ENCODE results near the gene PODN. TPM values are rescaled to one million over a fixed set of nuclear protein-coding genes. Genes with fewer than 3 reads are reported as not detected.

Gene PODN
- total RNA-seq, 6 experiments from 2014 or later, result 9.4 to 12.9 (median 10.8) TPM

- Mint-ChIP-seq H3K4me3 (peak overlapping the region; percentile 80), H3K36me3 (ENCODE audit: low read depth) (no peaks in the 10 kb centered on the region), H3K27ac (no peak overlapping the region), H3K27me3 (ENCODE audit: insufficient read depth) (peaks cover 4% of the 10 kb centered on the region; the same call in 1 of the 2 replicates), H3K4me1 (ENCODE audit: low read depth) (peaks cover 29% of the 10 kb centered on the region), H3K9me3 (no peaks in the 10 kb centered on the region)
- DNase-seq, result no peak
- TF ChIP-seq CTCF (IDR thresholded peaks at IDR 0.05), result peak; percentile 25; the same call in 1 of the 2 replicates
Measured at GRCh38 chr1:53062708-53063591, 937 bp downstream of the PODN start.

DNA sequence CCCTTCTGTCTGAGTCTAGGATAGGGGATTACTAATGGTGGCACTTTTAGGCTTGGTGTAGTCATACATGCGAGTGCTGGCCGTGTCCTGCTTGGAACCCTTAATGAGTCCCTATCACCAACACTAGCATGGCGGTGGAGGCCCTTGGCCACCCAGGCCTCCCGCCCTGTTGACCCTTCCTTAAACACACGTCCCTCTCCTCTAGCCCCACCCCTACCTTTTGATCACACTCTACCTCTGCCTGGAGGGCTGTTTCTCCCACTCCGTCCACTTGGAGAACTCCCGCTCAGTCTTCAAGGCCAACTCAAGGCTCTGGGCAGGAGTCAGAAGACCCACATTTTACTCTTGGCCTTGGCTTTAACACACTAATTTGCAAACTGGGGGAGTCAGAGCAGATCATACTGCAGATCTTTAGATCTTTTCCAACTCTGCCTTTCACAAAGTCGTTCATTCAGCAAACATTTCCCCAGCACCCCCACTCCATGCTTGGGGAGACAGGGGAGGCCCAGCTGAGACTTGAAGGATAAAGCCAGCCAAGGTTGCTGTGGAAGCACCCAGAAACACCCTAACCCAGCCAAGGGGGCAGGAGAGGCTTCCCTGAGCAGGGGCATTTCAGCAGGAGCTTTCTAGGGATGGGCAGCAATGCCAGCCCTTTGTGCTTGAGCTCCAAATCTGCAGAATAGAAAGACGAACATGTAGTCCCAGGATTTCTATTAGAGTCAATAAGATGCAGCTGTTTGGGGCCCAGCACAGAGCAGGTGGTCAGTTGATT lies 1.9 kb downstream of the PODN start:
- no peak for TF ChIP-seq CTCF (IDR thresholded peaks at IDR 0.05)
- peaks cover 4% of the 10 kb centered on the region; the same call in 1 of the 2 replicates for H3K27me3 Mint-ChIP-seq (ENCODE audit: insufficient read depth)
- H3K4me1 Mint-ChIP-seq (ENCODE audit: low read depth), result peaks cover 28% of the 10 kb centered on the region
- no peak for DNase-seq
- H3K27ac Mint-ChIP-seq, result no peak overlapping the region
- H3K36me3 Mint-ChIP-seq (ENCODE audit: low read depth), result no peaks in the 10 kb centered on the region
- H3K9me3 Mint-ChIP-seq, result no peaks in the 10 kb centered on the region
- H3K4me3 Mint-ChIP-seq, result peak overlapping the region; percentile 65; the same call in 1 of the 2 replicates

- H3K4me1 Mint-ChIP-seq (ENCODE audit: low read depth), result peaks cover 18% of the 10 kb centered on the region
Measured at GRCh38 chr1:53065391-53065790, 3.4 kb downstream of the PODN start.

GRCh38 chr1:53066488-53066887 lies 4.5 kb downstream of the PODN start:
- no peak for TF ChIP-seq CTCF (IDR thresholded peaks at IDR 0.05)
- Mint-ChIP-seq H3K4me3 (no peak overlapping the region), H3K36me3 (ENCODE audit: low read depth) (no peaks in the 10 kb centered on the region), H3K9me3 (no peaks in the 10 kb centered on the region), H3K27me3 (ENCODE audit: insufficient read depth) (peaks cover 7% of the 10 kb centered on the region; the same call in 1 of the 2 replicates), H3K4me1 (ENCODE audit: low read depth) (peaks cover 7% of the 10 kb centered on the region), H3K27ac (no peak overlapping the region)
- DNase-seq, result no peak

More at GRCh38 chr1:53065391-53065790, 3.4 kb downstream of the PODN start:
- peaks cover 4% of the 10 kb centered on the region; the same call in 1 of the 2 replicates for H3K27me3 Mint-ChIP-seq (ENCODE audit: insufficient read depth)
- H3K9me3 Mint-ChIP-seq, result no peaks in the 10 kb centered on the region
- no peak for TF ChIP-seq CTCF (IDR thresholded peaks at IDR 0.05)
- no peak overlapping the region for H3K27ac Mint-ChIP-seq
- DNase-seq, result no peak
- no peaks in the 10 kb centered on the region for H3K36me3 Mint-ChIP-seq (ENCODE audit: low read depth)
- H3K4me3 Mint-ChIP-seq, result no peak overlapping the region

DNA sequence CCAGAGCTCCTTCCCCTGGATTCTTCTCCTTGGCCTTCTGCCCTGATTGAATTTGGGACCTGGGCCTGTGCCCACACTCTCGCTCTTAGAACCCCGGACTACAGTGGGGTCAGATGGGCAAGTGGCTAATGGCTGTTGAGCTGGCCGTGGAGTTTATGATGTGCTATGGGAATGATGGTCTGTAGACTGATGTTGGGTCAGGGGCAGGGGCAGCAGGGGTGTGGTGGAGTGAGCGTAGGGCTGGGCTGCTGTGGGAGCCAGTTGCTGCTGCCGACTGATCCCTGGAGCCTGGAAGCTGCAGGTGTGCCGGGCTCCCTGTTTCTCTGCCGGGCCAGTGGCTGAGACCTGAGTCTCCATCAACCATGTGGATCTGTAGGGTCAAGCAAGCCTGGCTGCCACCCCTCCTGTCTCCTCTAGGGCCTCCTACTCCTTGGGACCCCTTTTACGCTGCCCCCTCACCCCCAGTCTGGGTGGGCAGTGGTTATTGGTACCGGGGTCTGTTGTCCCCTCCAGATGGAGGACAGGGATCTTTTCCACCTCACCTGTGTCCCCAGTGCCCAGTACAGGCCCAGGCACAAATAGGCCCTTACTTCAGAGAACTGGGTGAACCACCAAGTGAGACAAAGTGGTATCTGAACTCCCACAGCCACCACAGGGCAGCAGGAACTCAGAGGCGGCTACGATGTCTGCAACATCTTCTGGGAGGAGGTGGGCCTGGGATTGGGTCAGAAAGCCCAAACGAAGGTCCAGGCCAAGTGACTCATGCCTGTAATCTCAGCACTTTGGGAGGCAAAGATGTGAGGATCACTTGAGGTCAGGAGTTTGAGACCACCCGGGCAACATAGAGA lies 5.1 kb downstream of the PODN start:
- H3K36me3 Mint-ChIP-seq (ENCODE audit: low read depth), result no peaks in the 10 kb centered on the region
- H3K27me3 Mint-ChIP-seq (ENCODE audit: insufficient read depth), result peaks cover 7% of the 10 kb centered on the region; the same call in 1 of the 2 replicates
- TF ChIP-seq CTCF (IDR thresholded peaks at IDR 0.05), result no peak
- no peaks in the 10 kb centered on the region for H3K9me3 Mint-ChIP-seq
- H3K4me1 Mint-ChIP-seq (ENCODE audit: low read depth), result peaks cover 6% of the 10 kb centered on the region; the same call in 1 of the 2 replicates
- no peak for DNase-seq
- no peak overlapping the region for H3K4me3 Mint-ChIP-seq
- H3K27ac Mint-ChIP-seq, result no peak overlapping the region
